OCI-M1 (cell line): ENCODE data around the gene TMEM198.

Source experiments
- DNase-seq: peaks from one replicate; lab custom pipeline; 2025; lab: John Stamatoyannopoulos, UW

The TMEM198 gene

DNA sequence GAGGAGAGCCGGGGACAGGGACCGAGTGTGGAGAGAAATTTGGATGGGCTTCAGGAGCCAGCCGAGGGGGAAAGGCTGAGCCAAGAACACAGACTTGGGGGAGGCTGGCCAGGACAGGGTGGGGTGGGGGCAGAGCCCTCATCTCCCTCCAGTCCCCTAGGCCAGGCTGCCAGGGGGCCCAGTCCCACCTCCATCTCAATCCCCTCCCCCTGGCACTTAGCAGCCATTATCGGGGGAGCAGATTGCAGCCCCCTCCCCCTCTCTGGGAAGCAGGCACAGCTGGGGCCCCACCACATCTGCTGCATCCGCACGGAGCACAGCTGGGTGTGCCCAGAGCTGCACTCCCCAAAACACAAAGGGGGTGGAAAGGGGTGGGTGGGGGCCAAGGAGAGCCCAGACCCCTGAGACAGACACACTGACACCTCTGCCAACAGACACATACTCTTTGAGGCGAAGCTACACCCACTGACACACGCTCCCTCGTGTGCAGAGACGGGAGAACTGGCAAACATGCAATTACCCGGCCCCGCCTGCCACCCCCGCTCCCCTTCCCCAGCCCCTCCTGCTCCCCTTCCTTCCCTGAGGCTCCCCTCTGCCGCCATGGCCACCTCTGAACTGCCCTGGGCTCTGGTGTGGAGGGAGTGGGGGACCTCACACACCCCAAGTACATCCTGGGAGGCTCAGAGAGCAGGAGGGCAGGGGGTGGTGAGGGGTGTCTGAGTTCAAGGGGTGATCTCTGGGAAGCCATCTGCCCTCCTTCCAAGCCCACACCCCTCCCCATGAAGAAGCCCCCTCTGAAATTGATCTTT, 34.7 kb upstream of the TMEM198 start:
- peak; percentile 69 for DNase-seq

DNA sequence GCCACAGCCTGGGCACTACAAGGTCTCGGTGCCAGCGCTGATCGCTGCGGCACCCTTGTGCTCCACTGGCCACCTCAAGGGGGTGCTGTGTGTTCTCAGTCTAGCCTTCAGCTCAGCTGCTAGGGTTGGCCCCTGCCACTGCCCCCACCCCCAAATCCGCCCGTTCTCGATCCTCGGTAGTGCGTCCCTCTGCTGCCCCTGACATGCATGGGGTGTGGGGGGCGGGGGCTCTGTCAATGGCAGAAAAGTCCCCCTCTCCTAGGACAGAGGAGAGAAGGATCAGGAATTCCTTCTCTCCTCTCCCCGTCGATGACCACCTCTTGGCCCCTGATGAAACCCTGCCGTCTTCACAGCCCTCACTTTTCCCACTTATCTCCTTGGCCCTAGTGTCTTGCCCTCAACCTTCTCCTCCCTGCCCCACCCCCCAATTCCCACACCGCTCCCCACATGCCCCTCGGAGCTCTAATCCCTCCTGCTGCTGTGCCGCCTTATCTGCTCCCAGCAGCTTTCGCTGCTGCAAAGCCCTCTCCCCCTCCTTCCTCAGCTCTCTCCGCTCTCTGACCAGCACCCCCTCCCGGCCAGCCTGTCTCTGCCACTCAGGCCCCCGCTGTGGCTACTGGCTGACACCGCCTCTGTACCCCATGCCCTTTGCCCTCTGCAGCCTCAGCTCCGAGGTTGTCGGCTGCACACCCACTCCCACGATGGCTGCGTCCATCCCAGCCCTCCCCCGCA, 33.9 kb upstream of the TMEM198 start:
- DNase-seq: peak; percentile 98

DNA sequence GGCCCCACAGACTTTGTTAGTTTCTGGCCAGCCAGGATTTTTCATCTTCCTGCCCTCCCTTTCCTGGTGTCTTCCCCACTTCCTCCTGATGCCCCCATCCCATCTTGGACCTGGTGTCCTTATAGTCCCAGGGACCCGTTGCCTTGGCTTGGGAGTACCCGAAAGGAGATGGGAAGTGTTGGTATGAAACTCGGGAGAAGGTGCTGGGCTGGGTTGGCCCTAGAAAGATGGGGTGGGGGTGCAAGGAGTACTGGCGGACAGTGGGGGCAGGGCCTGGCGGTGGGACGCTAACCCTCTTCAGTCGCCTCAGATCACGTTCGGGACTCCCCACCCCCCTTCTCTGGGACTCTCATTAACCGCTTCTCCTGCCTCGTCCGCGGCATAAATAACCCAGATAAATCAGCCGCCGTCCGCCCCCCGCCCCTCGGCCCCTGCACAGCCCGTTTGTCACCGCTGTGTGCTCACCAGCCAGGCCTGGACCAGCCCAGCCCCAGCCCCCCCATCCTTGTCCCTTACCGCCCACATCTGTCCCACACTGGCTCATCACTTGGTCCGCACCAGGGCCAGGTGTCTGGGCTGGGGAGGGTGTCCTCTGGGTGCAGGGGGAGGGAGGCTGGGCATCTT, 33.2 kb upstream of the TMEM198 start:
- peak; percentile 83 for DNase-seq

DNA sequence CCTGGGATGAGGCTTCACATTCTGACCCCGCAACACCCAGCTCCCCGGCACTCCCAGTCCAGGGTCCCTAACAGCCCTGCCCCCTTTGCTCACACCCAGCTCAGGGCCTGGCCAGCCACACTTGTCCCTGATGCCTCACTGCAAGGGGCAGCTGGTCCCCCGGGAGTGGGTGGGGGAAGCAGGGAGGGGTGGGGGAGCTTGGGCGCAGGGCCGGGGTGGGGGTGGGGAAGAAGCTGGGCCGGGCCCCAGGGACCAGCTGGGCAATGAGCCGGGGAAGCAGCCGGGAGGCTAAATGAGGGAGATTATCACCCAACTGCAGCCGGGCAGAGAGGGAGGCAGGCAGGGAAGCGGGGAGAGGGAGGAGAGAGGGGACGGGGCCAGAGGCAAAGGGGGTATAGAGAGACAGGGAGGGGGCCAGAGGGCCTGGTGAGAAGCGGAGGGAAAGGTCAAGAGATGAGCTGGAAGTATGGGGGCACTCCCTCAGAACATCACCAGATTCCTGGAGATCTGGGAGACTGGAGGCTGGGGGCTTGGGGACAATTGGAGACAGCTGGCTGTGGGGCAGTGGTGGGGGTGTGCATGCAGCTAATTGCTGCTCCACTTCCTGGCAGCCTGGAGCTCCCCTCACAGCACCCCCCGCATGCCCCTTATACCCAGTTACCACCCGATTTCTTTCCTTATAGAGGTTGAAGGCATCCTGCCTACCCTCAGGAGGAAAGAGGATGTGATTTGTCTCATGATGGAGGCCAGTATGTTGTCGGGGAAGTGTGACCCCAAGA, 32.1 kb upstream of the TMEM198 start:
- DNase-seq: peak; percentile 75

DNA sequence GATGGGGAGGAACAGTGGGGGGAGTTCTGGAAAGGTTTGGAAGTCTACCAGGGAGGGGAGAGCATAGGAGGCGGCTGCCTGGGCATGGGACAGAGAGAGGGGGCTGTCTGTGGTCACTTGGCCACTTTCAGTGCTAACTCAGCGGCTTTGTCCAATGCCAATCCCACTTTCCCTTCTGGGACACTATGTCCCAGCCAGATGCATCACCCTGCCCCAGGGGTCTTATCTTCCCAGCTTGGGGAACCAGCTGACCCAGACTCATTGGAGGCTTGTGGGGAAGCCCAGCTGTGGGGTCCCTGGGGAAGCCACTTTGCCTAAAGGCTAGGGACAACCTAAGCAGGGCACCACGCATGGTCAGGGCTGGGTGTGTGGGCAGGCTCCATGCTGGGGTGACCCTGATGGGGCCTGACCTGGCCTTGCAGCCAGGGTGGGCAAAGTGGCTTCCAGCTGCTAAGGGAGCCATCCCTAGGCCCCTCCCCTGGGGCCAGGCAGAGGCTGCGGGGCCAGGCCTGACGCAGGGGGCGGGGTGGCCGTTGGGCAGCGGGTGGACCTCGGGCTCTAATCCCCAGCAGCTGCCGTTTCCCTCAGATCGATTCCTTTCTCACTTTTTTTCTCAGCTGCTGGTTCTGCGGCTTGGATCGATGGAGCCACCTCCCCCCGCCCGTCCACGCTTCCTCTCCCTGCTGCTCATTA, 31.2 kb upstream of the TMEM198 start:
- DNase-seq: peak; percentile 16

DNA sequence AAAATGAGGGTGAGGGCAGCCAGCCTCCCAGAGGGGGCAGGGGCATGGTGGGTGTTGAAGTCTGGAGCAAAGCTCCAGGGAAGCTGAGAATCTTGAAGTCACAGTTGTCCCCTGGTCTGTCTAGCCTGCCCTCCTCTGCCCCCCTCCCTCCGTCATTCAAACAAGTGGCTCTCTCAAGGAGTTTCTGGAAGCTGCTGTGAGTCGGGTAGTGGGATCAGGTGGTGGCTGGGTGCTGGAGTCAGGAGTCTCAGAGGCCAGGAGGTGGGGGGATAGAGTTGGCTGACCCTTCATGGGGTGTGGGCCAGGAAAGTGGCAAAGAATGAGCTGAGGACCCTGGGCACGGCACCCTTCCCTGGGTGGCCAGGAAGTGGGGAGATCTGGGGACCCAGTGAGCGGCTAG, 30.0 kb upstream of the TMEM198 start:
- peak; percentile 66 for DNase-seq

DNA sequence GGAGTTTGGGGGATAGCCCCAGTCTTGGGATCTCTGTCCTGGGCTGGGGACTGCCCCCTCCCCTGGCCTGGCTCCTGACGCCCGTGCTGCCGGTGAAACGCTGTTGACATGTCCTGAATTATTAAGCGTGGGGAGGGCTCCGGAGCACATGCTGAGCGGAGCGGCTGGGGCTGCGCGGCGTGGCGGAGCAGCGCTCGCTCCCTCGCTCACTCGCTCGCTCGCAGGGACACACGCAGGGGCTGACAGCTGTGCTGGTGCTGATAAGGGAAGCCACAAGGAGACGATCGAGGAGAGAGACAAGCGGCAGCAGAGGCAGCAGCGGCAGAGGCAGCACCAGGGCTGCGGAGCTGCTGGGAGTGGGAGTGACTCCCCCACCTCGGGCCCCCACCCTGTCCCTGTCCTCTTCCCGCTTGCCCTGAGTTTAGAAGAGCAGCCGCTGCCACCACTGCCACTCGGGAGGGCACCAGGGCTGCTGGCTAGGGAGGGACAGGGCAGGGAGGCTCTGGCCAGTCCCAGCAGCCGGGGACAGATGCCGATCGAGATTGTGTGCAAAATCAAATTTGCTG, 29.5 kb upstream of the TMEM198 start, which contains the start of gene ASIC4:
ASIC4 (plus strand) TSS at position 287 of the 566 bp plus-strand sequence; CDS start at position 530, 243 bp downstream.
- DNase-seq: peak; percentile 95

DNA sequence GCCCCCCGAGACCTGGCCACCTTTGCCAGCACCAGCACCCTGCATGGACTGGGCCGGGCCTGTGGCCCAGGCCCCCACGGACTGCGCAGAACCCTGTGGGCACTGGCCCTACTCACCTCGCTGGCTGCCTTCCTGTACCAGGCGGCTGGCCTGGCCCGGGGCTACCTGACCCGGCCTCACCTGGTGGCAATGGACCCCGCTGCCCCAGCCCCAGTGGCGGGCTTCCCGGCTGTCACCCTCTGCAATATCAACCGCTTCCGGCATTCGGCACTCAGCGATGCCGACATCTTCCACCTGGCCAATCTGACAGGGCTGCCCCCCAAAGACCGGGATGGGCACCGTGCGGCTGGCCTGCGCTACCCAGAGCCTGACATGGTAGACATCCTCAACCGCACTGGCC, 29.0 kb upstream of the TMEM198 start:
- DNase-seq: no peak

DNA sequence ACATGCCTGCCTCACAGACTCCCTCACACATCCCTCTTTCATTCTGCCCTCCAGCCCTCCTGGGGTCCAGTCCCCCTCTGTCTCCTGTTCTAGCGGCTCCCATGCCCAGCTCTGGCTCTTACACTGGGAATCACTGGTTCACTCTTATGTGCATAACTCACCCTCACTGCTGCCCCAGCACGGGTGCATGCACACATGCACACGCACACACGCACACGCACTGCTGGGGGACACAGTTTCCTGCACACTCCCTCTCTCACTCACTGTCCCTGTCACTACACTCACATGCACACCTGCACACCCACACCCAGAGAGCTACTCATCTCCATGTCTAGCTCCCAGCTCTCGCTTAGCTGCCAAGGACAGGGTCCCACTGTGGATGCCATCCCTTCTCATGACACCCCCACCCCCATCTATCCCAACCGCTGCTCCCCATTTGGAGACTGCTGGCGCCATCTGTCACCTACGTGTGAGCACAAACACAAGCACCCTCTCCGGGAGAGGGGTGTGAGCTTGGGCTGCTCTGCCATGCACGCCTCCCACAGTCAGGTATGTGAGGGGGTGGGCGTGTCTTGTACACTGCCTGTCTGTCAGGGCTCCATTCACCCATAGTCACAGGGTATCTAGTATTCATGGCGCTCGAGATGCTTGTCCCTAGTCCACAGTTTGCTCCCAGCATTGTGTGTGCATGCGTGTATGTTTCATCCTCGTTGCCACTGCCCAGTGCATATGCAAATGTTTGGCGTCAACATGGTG, 27.8 kb upstream of the TMEM198 start:
- DNase-seq: peak; percentile 36

DNA sequence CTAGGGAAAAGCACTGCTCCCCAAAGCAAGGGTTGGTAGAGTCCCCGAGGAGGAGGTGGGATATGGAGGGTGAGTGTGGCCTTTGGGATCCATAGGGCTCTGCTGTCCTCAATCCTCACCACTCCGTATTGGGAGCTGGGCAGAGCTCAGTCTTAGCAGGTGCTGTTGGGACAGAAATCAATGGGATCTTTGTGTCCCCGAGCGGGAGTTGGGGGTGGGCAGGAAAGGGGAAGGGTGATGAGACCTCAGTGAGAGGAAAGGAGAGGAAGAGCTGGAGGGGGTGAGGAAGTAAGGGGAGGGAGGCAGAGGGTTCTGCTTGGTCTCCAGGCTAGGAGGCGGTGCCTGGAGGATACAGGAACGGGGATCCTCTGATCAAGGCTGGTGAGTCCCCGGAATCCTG, 26.9 kb upstream of the TMEM198 start:
- no peak for DNase-seq

DNA sequence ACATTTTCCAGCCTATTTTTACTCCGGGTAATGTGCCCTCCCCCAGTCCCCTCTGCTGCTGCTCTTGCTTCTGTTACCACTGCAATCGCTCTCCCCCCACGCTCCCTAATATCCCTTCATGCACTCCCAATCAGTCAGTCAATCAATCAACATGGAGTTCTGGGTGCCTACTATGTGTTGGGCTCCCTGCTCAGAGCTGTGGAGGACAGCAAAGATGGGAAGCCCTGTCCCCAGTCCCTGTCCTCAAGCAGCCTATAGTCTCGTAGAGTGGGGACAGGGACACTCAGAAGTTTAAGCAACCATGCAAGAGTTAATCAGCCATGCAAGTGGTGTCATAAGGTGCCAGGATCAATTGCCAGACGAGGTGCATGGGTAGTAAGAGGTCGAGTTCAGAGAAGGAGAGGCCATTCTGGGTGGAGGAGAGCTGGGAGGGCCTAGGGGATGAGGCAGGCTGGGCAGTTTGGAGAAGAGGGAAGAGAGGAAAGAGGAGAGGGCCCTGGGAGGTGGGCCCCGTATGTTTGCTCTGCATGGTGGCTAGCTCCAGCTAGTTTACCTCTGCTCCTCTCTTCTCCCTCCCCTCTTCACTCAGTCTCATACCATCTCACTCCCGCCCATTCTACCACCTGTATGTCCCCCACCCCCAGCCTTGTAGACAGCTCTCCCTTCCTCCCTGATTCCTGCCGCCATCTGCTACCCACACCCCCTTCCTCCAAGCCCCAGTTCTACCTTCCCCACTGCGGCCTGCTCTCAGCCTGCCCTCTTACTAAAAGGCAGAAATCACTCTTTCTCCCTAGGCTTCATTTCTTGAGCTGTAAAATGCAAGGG, 25.7 kb upstream of the TMEM198 start:
- no peak for DNase-seq

DNA sequence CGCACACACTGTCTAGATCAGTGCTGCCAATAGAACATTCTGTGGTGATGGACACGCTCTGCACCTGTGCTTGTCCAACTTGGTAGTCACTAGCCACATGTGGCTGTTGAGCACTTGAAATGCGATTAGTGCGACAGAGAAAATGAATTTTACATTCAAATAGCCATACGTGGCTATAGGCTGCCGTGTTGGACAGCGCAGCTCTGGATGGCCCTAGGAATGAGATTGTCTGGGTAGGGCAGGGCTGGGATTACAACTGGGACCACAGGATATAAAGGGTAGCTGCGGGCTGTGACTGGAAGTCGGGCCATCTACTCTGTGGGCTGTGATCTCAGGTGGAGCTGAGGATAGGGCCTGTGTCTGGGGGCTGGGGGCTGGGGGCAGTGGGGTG, 24.3 kb upstream of the TMEM198 start:
- no peak for DNase-seq

DNA sequence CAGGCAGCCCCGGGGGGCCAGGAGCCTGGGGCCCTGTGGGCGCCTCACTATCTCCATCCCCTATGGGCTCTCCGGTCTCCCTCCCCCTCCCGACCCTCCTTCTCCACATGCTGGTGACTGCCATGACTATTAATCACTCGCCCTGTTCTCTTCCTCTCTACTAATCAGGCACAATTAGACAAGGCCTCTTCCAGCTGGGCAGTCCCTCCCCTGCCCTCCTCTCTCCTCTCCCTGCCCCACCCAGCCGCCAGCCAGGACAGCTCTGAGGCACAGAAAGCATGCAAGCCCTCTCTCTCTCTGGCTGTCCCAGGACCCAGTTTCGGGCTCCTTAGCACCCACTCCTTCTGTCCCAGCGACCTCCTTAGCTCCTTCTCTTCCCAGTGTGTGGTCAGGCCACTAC, 23.7 kb upstream of the TMEM198 start:
- peak; percentile 61 for DNase-seq

DNA sequence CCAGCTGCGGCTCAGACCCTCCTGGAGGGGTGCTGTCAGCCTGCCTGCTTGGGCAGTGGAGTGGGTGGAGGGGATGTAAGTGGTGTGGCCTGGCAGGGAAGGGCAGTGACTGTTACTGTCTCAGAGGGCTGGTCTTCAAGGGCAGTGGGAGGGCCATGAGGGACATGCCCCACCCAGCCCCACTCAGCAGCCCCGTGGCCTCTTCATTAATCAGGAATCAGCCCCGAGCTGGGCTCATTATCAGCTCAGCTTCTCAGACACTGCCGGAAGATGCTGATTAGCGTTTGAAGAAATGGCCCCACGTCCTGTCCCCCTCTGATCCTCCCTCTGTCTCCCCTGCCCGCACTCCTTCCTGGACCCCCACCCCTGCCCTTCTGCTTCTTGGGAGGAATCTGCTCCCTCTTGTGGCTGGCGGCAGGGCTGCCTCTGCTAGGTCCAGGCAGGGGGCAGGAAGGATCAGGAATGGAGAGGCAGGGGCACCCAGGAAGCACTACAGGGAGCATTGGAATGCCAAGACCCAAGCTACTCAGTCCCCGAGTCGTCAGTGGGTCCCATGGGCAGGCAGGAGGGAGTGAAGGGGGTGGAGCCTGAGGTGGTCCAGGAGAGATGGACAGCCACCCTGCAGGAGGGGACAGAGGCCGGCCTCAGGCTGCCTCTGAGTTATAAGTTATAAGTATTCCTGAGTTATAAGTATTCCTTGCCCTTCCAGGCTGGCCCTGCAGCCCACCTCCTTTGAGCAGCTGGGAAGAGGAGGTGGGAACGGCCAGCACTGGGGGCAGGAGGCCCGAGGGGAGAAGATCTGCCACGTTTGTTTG, 22.6 kb upstream of the TMEM198 start:
- DNase-seq: peak; percentile 96

DNA sequence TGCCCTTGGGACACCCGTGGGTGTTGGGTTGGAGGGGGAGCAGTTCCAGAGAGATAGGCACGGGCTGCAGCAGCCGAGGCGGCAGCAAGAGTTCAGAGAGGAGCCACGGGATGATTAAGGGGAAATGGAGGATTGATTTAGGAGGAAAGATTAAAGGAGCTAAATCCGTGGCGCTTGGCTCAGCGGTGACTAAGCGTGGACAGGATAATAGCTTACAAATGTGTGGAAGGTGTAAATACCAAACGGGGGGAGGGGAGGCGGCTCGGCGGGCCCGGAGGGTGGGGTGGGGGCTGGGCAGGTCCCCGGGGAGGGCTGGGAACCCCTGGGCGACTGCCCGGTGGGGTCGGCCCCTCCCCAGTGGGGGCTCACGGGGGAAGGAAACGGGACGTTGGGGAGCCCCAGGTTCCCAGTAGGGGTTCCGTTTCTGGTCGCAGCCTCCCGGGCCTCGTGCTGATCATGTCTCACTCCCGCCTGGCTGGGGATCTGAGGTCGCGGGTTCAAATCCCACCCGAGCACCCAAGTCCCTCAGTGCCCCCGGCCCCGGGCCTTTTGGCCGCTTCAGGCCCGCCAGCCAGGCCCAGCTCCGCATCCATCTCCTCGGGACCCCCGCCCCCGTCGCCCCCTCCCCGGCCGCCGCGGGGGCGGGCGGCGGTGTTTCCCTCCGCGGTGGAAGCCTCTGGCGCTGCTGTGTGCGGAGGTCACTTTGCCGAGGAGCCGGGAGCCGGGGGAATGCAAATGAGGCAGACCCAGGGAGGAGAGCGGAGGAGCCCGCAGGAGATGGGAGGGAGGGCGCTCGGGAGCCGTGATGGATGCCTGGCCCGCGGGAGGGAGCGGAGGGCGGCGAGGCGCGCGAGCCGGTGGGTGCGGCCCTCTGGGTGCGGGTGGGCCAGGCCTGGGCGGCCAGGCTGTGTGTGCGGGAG, 21.5 kb upstream of the TMEM198 start:
- DNase-seq: peak; percentile 65

DNA sequence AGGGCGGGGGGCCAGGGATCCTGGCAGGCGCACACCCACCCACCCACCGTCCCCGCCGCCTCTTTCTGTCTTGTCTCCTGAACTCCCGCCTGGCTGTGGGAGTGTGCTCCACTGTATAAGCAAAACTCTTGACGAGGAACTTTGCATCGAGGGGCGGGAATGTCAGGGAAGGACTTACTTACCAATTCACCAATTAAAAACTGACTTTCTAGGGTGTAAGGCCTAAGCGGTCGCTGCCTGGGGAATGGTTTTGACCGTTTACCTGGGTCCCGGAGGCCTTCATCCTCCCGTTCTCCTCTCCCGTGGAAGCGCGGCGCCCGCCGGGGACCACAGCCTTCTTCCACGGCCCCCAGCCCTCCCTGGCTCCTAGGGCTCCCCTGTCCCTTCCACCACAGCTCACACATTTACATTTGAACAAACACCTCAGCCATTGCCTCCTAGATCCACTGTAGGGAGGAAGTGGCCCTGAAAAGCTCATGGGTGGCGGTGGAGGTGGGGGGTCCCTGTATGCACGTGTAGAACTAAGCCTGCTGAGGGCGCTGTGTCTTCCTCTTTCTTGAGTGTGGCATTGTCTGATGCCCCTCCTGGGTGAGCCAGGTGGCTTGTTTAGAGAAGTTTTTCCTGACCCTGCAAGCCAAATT, 20.7 kb upstream of the TMEM198 start:
- no peak for DNase-seq

DNA sequence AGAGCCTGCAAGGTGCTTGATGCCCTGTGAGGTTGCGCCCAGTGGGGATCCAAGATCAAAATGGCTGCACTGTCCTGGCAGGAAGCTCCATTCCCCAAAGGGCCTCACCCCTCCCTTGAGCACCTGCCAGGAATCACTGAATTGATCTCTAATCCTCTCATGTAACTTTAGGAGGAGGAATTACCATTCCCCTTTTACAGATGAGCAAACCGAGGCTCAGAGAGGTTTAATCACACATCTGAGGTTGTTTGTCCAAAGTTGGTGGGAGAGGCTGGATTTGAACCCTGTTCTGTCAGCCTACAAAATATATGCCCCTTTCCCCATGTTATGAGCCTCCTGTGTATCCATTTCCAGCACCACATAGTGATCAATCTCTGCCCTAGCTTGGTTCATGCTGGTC, 19.0 kb upstream of the TMEM198 start:
- DNase-seq: no peak
